Endothelial cell of umbilical vein (primary cell): Measurements from ENCODE around the gene CD80.

Experiments used
- CTCF ChIP-seq, 2 donors: IDR thresholded peaks; 1 replicate in 1 of 2; 2 replicates in 1 of 2; pipeline ENCODE4 v1.5.1; 2011; ENCODE audit warnings: low read length in 2 of 2, mild to moderate bottlenecking in 2 of 2, moderate library complexity in 2 of 2, control low read depth in 1 of 2, inconsistent platforms in 1 of 2, low read depth in 1 of 2; ENCODE audit not compliant: insufficient read depth in 1 of 2; ENCODE audit errors: extremely low read depth in 1 of 2
- EZH2 ChIP-seq: IDR thresholded peaks from 2 replicates; pipeline ENCODE4 v1.6.1; 2012; ENCODE audit warnings: borderline replicate concordance, low read depth, mild to moderate bottlenecking, moderate library complexity, low read length, inconsistent platforms; ENCODE audit not compliant: severe bottlenecking
- JUN ChIP-seq: IDR thresholded peaks from 2 replicates; pipeline ENCODE4 v1.6.1; 2011; ENCODE audit warnings: borderline replicate concordance, low read depth; ENCODE audit not compliant: insufficient read length, insufficient read depth
- MAX ChIP-seq: IDR thresholded peaks from 2 replicates; pipeline ENCODE4 v1.6.1; 2011; ENCODE audit not compliant: insufficient read depth, insufficient read length
- MYC ChIP-seq: IDR thresholded peaks from one replicate; pipeline ENCODE4 v1.6.1; 2011; ENCODE audit warnings: mild to moderate bottlenecking, low read depth, low read length
- POLR2A ChIP-seq: IDR thresholded peaks from 2 replicates; pipeline ENCODE4 v1.6.1; 2012; ENCODE audit warnings: low read depth, mild to moderate bottlenecking, control low read depth, low read length

GRCh38 chr3:119507404-119507803 is 52.0 kb downstream of the CD80 start:
- TF ChIP-seq POLR2A, result no peak
- no peak for TF ChIP-seq CTCF (IDR thresholded peaks at IDR 0.05; ENCODE audit: extremely low read depth in 1 of 2, insufficient read depth in 1 of 2, low read depth in 1 of 2, low read length in 2 of 2)
- TF ChIP-seq JUN, result no peak
- TF ChIP-seq MYC, result no peak
- no peak for TF ChIP-seq MAX
- no peak for TF ChIP-seq EZH2
